ENCODE results near the gene PRLR.

DNA sequence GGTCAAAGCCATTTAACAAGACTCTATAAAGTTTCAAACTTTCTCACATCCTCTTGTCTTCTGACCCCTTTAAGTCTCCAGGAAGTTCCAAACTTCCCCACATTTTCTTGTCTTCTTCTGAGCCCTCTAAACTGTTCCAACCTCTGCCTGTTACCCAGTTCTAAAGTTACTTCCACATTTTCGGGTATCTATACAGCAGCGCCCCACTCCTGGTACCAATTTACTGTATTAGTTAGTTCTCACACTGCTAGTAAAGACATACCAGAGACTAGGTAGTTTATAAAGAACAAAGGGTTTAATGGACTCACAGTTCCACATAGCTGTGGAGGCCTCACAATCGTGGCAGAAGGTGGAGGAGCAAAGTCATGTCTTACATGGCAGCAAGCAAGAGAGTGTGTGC is 23.3 kb upstream of the PRLR start:
- TF ChIP-seq CTBP1 (IDR thresholded peaks at IDR 0.05; ENCODE audit: borderline replicate concordance) (no peak), TARDBP (IDR thresholded peaks at IDR 0.05) (no peak), HDGF (IDR thresholded peaks at IDR 0.05; ENCODE audit: borderline replicate concordance) (no peak), BHLHE40 (IDR thresholded peaks at IDR 0.05; ENCODE audit: borderline replicate concordance) (no peak)
